ENCODE measurements around the gene FAM163A. TPM values are rescaled to one million over a fixed set of nuclear protein-coding genes. Genes with fewer than 3 reads are reported as not detected.

The FAM163A gene
- total and polyA plus RNA-seq, 2 donors from 2014 or later, result not detected

GRCh38 chr1:179706339-179706941, 36.7 kb upstream of the FAM163A start:
- no peak overlapping the region for H3K4me3 ChIP-seq (ENCODE audit: low read length in 3 of 3)
- intact Hi-C loops (cut with DNase I), result loop anchor here (5.0 kb wide), 1 partner anchor 106 kb away; no protein-coding TSS in a partner anchor
- no peaks in the 10 kb centered on the region for H3K36me3 ChIP-seq (ENCODE audit: control insufficient read depth in 2 of 3, insufficient read depth in 3 of 3, low read length in 3 of 3)
- TF ChIP-seq CTCF (IDR thresholded peaks at IDR 0.05; ENCODE audit: borderline replicate concordance, extremely low read depth, insufficient read depth), result peak; percentile 70
- no peak overlapping the region for H3K27ac ChIP-seq (ENCODE audit: low read depth in 2 of 2, low read length in 2 of 2)
- no peaks in the 10 kb centered on the region for H3K27me3 ChIP-seq (ENCODE audit: control insufficient read depth, insufficient read depth, low read length)
- no peak overlapping the region for H3K9ac ChIP-seq (ENCODE audit: low read length in 3 of 3)
- H3K9me3 ChIP-seq (ENCODE audit: control insufficient read depth in 2 of 3, insufficient read depth in 1 of 3, low read length in 3 of 3), result no peaks in the 10 kb centered on the region
- H3K4me1 ChIP-seq (ENCODE audit: control insufficient read depth in 2 of 3, insufficient read depth in 2 of 3, low read depth in 1 of 3, low read length in 3 of 3), result peaks cover 0 to 3% (median 0%) of the 10 kb centered on the region in 3 donors
- DNase-seq (peak in 4 of 5 donors; percentile 53 to 90 (median 77)), FAIRE-seq (peak; percentile 62)

- no peak overlapping the region for H3K4me3 ChIP-seq (ENCODE audit: low read length in 3 of 3)
- no peak for TF ChIP-seq CTCF (IDR thresholded peaks at IDR 0.05; ENCODE audit: borderline replicate concordance, extremely low read depth, insufficient read depth)
- peaks cover 0 to 3% (median 0%) of the 10 kb centered on the region in 3 donors for H3K4me1 ChIP-seq (ENCODE audit: control insufficient read depth in 2 of 3, insufficient read depth in 2 of 3, low read depth in 1 of 3, low read length in 3 of 3)
- FAIRE-seq (no peak), DNase-seq (no peak)
- H3K9ac ChIP-seq (ENCODE audit: low read length in 3 of 3), result no peak overlapping the region
- no peaks in the 10 kb centered on the region for H3K27me3 ChIP-seq (ENCODE audit: control insufficient read depth, insufficient read depth, low read length)
- no peaks in the 10 kb centered on the region for H3K9me3 ChIP-seq (ENCODE audit: control insufficient read depth in 2 of 3, insufficient read depth in 1 of 3, low read length in 3 of 3)
- no peaks in the 10 kb centered on the region for H3K36me3 ChIP-seq (ENCODE audit: control insufficient read depth in 2 of 3, insufficient read depth in 3 of 3, low read length in 3 of 3)
- H3K27ac ChIP-seq (ENCODE audit: low read depth in 2 of 2, low read length in 2 of 2), result no peak overlapping the region
- intact Hi-C loops (cut with DNase I), result loop anchor here (5.0 kb wide), 1 partner anchor 105 kb away; no protein-coding TSS in a partner anchor
These were observed 35.7 kb upstream of the FAM163A start for GRCh38 chr1:179707406-179707805.

GRCh38 chr1:179708434-179709195, 34.5 kb upstream of the FAM163A start:
- Histone ChIP-seq H3K27ac (ENCODE audit: low read depth in 2 of 2, low read length in 2 of 2) (no peak overlapping the region), H3K9ac (ENCODE audit: low read length in 3 of 3) (no peak overlapping the region), H3K9me3 (ENCODE audit: control insufficient read depth in 2 of 3, insufficient read depth in 1 of 3, low read length in 3 of 3) (no peaks in the 10 kb centered on the region), H3K36me3 (ENCODE audit: control insufficient read depth in 2 of 3, insufficient read depth in 3 of 3, low read length in 3 of 3) (no peaks in the 10 kb centered on the region), H3K4me1 (ENCODE audit: control insufficient read depth in 2 of 3, insufficient read depth in 2 of 3, low read depth in 1 of 3, low read length in 3 of 3) (peaks cover 0 to 3% (median 0%) of the 10 kb centered on the region in 3 donors), H3K4me3 (ENCODE audit: low read length in 3 of 3) (no peak overlapping the region), H3K27me3 (ENCODE audit: control insufficient read depth, insufficient read depth, low read length) (no peaks in the 10 kb centered on the region)
- intact Hi-C loops (cut with DNase I), result loop anchor here (5.0 kb wide), 1 partner anchor 104 kb away; no protein-coding TSS in a partner anchor
- DNase-seq (no peak), FAIRE-seq (no peak)
- no peak for TF ChIP-seq CTCF (IDR thresholded peaks at IDR 0.05; ENCODE audit: borderline replicate concordance, extremely low read depth, insufficient read depth)

Data from kidney (tissue), 14 donors.